Thoracic aorta (tissue), 2 donors: Measurements from ENCODE around the gene MAP1LC3B. TPM values are rescaled to one million over a fixed set of nuclear protein-coding genes. Genes with fewer than 3 reads are reported as not detected.
"Not testable (repeated sequence)": the region's sequence is repeated elsewhere in the genome, so short reads cannot be mapped to it uniquely, and the experiment has no call there.

Source experiments
- ATAC-seq: fragments of 150-250 bp; one replicate; pipeline ENCODE4 v1.8.0; 2017; ENCODE audit warnings: low read depth; ENCODE audit not compliant: insufficient number of reproducible peaks, low FRiP score
- DNase-seq: peaks from one replicate; pipeline ENCODE4 v3.0.0-alpha.2; 2020; ENCODE audit warnings: low spot score
- H3K27ac ChIP-seq, 2 donors: fragments of 200-600 bp; sonication (generic); 1 replicate in 1 of 2; 2 replicates in 1 of 2; pipeline ENCODE4 v1.5.1; 2016; ENCODE audit warnings: mild to moderate bottlenecking in 2 of 2, moderate library complexity in 2 of 2
- H3K27me3 ChIP-seq: fragments of 200-600 bp; sonication (generic); replicated peaks from 2 replicates; pipeline ENCODE4 v1.6.0; 2016; ENCODE audit warnings: mild to moderate bottlenecking; ENCODE audit not compliant: insufficient read depth
- H3K36me3 ChIP-seq: fragments of 200-600 bp; sonication (generic); one replicate; pipeline ENCODE4 v1.5.1; 2016
- H3K4me1 ChIP-seq, 2 donors: fragments of 200-600 bp; sonication (generic); 1 replicate in 1 of 2; 2 replicates in 1 of 2; pipeline versions ENCODE4 v1.5.1 to v1.6.0; 2016; ENCODE audit warnings: low read depth in 2 of 2, mild to moderate bottlenecking in 1 of 2; ENCODE audit not compliant: control insufficient read depth in 1 of 2
- H3K4me3 ChIP-seq: fragments of 200-600 bp; sonication (generic); 2 replicates; pipeline ENCODE4 v1.5.1; 2016; ENCODE audit warnings: mild to moderate bottlenecking
- H3K9me3 ChIP-seq: fragments of 200-600 bp; sonication (generic); 2 replicates; pipeline ENCODE4 v1.5.1; 2016
- total RNA-seq, 2 donors: library from RNA; depleted of rRNA; stranded (reverse); fragments of >200 nt; gene quantifications; one replicate each; pipeline versions ENCODE4 v1.1.0 to v1.2.3, GENCODE V29; 2016
- TF ChIP-seq, protein P1 (sequence below): fragments of 200-600 bp; sonication (generic); IDR thresholded peaks from one replicate; pipeline ENCODE4 v1.5.1; 2019; ENCODE audit warnings: antibody characterized with exemption

Gene MAP1LC3B
- total RNA-seq, 2 donors from 2014 or later, result 65.4 to 80.4 TPM

GRCh38 chr16:87371261-87371866 lies 20.8 kb upstream of the MAP1LC3B start:
- Histone ChIP-seq H3K27ac (no peak overlapping the region), H3K27me3 (no peaks in the 10 kb centered on the region), H3K4me3 (no peak overlapping the region), H3K9me3 (no peaks in the 10 kb centered on the region), H3K4me1 (peaks cover 9 to 55% of the 10 kb centered on the region in 2 donors), H3K36me3 (no peaks in the 10 kb centered on the region)
- no peak for DNase-seq
- ATAC-seq, result no peak
- TF ChIP-seq, protein P1, sequence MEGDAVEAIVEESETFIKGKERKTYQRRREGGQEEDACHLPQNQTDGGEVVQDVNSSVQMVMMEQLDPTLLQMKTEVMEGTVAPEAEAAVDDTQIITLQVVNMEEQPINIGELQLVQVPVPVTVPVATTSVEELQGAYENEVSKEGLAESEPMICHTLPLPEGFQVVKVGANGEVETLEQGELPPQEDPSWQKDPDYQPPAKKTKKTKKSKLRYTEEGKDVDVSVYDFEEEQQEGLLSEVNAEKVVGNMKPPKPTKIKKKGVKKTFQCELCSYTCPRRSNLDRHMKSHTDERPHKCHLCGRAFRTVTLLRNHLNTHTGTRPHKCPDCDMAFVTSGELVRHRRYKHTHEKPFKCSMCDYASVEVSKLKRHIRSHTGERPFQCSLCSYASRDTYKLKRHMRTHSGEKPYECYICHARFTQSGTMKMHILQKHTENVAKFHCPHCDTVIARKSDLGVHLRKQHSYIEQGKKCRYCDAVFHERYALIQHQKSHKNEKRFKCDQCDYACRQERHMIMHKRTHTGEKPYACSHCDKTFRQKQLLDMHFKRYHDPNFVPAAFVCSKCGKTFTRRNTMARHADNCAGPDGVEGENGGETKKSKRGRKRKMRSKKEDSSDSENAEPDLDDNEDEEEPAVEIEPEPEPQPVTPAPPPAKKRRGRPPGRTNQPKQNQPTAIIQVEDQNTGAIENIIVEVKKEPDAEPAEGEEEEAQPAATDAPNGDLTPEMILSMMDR, result no peak

DNA sequence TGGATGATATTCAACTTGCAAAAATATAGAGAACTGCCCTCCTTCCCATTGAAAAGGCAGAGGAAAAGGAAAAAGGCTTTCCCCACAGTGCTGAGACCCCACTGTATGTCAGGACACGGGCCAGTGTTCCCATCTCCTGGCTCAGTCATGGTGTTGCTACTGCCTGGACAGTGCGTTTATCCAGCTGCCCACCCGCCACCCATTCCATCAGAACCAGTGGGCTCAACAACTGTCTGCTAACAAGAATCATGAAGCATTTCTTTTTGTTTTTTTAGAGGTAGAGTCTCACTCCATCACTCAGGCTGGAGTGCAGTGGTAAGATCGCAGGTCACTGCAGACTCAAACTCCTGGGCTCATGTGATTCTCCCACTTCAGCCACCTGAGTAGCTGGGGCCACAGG lies 19.8 kb upstream of the MAP1LC3B start:
- TF ChIP-seq, protein P1, result no peak
- Histone ChIP-seq H3K4me3 (no peak overlapping the region), H3K27me3 (no peaks in the 10 kb centered on the region), H3K27ac (no peak overlapping the region), H3K36me3 (no peaks in the 10 kb centered on the region), H3K4me1 (peaks cover 9 to 59% of the 10 kb centered on the region in 2 donors), H3K9me3 (no peaks in the 10 kb centered on the region)
- no peak for DNase-seq
- ATAC-seq, result no peak

DNA sequence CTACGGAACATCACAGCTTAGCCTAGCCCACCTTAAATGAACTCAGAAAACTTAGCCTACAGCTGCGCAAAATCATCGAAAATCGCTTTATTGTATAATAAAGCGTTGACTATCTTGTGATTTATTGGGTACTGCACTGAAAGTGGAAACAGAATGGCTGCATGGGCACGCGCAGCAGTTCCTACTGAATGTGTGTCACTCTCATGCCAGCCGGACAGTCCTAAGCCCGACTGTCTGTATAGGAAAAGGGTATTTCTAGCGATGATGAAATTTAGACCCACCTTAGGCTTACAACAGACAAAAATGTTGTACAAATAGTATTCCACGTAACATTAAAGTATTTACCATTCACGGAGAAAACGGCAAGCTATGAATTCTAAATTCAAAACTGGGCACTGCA lies 17.8 kb upstream of the MAP1LC3B start:
- ATAC-seq (no peak), DNase-seq (no peak)
- no peaks in the 10 kb centered on the region for H3K36me3 ChIP-seq
- H3K27ac ChIP-seq, result no peak overlapping the region
- TF ChIP-seq, protein P1, result no peak
- no peak overlapping the region for H3K4me3 ChIP-seq
- no peaks in the 10 kb centered on the region for H3K9me3 ChIP-seq
- H3K4me1 ChIP-seq, result peaks cover 8 to 54% of the 10 kb centered on the region in 2 donors
- no peaks in the 10 kb centered on the region for H3K27me3 ChIP-seq

DNA sequence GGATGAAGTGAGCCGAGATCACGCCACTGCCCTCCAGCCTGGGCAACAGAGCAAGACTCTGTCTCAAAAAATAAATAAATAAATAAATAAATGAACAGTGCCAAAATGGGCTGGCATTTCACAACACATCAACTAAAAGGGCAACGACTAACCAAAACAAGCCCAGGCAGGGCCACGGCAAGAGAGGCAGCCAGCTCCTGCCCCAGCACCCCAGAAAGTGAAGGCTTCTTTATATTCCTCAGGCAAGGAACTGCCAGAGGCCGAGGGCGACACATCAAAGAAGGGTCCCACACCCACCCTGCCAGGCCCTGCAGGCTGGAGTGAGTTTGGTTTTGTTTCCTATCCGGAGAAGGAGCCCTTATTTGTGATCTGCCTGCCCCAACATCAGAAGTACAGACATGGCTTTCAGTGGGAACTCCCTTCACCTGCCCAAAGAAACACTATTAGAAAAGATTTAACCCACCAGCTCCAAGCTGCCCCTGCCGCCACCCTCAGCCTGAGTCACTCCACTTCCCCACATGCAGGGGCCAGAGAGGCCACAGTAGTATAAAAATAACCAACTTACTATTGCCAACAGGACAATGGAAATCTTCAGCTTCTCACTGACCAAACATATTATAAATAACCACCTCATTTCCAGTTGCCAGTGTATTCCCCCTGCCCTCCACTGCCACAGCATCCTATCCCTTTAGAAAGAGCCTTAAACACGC lies 16.6 kb upstream of the MAP1LC3B start:
- TF ChIP-seq, protein P1, result no peak

GRCh38 chr16:87376660-87377059 lies 15.5 kb upstream of the MAP1LC3B start:
- H3K27me3 ChIP-seq, result no peaks in the 10 kb centered on the region
- H3K4me3 ChIP-seq, result no peak overlapping the region
- no peaks in the 10 kb centered on the region for H3K9me3 ChIP-seq
- ATAC-seq (no peak), DNase-seq (no peak)
- H3K27ac ChIP-seq, result no peak overlapping the region
- TF ChIP-seq, protein P1, result no peak
- peaks cover 15 to 68% of the 10 kb centered on the region in 2 donors for H3K4me1 ChIP-seq
- no peaks in the 10 kb centered on the region for H3K36me3 ChIP-seq

More for the DNA sequence above, 16.6 kb upstream of the MAP1LC3B start:
- Histone ChIP-seq H3K27ac (no peak overlapping the region), H3K27me3 (no peaks in the 10 kb centered on the region), H3K4me3 (peak overlapping the region; percentile 19), H3K36me3 (no peaks in the 10 kb centered on the region), H3K4me1 (peaks cover 10 to 59% of the 10 kb centered on the region in 2 donors), H3K9me3 (no peaks in the 10 kb centered on the region)
- ATAC-seq, result no peak
- DNase-seq, result no peak

DNA sequence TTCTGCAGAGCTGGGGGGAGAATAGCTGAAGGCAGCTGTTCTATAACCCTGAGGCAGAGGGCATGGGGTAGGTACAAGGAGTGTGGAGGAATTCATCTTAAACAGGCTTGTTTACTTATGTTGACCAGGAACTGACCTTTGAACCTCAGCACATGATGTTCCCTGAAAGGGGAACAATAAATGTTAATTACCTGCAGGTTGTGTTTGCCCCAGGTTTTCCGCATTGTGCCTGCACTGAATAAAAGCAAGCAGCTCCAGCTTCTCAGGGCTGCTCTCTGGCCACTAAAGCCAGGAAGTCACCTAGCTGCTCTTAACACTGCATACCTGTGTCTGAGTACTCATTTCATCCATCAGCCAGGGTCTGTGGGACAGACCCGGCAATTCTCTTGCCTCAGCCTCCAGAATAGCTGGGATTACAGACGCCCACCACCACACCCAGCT lies 12.8 kb upstream of the MAP1LC3B start:
- H3K4me1 ChIP-seq, result peaks cover 19 to 59% of the 10 kb centered on the region in 2 donors
- not testable (repeated sequence) for H3K27me3 ChIP-seq, ATAC-seq, DNase-seq, H3K9me3 ChIP-seq, H3K4me3 ChIP-seq, H3K36me3 ChIP-seq, H3K27ac ChIP-seq
